ENCODE data around the gene LCE2C. TPM values are rescaled to one million over a fixed set of nuclear protein-coding genes. Genes with fewer than 3 reads are reported as not detected.

LCE2C gene
- total RNA-seq, 1 experiment from 2014 or later, result not detected

- in situ Hi-C loops (cut with HindIII; ENCODE audit: low pct_unique_long_range_greater_than_20kb, low sequenced_read_pairs), result no loop called here
- no peak for DNase-seq (ENCODE audit: low read depth)
Observed at GRCh38 chr1:152697701-152698600, 22.9 kb downstream of the LCE2C start, which contains the start of gene LCE2A. Gene LCE2A, plus strand, starts transcription at chr1:152698345. Its CDS starts 557 bp downstream, at chr1:152698902.

GRCh38 chr1:152699746-152700145, 24.7 kb downstream of the LCE2C start:
- in situ Hi-C loops (cut with HindIII; ENCODE audit: low pct_unique_long_range_greater_than_20kb, low sequenced_read_pairs), result no loop called here
- no peak for DNase-seq (ENCODE audit: low read depth)

- in situ Hi-C loops (cut with HindIII; ENCODE audit: low pct_unique_long_range_greater_than_20kb, low sequenced_read_pairs), result no loop called here
- DNase-seq (ENCODE audit: low read depth), result no peak
Observed at GRCh38 chr1:152707860-152708259, 32.8 kb downstream of the LCE2C start, which contains the start of gene LCE4A. Gene LCE4A, plus strand, starts transcription at chr1:152708160. Its CDS starts 916 bp downstream, at chr1:152709076.

DNA sequence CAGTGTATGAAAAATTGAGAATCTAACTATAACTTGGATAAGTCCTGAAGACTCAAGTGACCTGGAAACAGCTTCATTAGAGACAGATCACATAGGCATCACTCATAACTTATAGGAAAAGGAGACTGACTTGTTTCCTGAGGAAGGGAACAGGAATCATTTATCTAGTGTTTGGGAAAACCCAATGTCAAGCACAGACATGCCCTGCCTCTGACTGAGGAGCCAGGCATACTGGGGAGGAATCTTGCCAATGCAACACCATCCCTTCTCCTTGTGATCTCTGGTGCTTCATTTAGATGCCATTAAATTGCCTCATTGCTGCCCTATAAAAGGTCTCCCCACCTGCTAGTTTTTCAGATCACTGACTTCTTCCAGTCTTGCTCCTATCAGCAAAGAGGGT, 43.2 kb downstream of the LCE2C start:
- in situ Hi-C loops (cut with HindIII; ENCODE audit: low pct_unique_long_range_greater_than_20kb, low sequenced_read_pairs), result no loop called here
- no peak for DNase-seq (ENCODE audit: low read depth)

- in situ Hi-C loops (cut with HindIII; ENCODE audit: low pct_unique_long_range_greater_than_20kb, low sequenced_read_pairs), result no loop called here
- DNase-seq (ENCODE audit: low read depth), result no peak
Observed at GRCh38 chr1:152725261-152725660, 50.2 kb downstream of the LCE2C start.

Other genes starting within 250 kb of the LCE2C start
- not detected in 2 replicates for gene LCE5A, start 164.5 kb upstream of the LCE2C start, total RNA-seq (2014; rRNA removed; shearing (Covaris generic); ENCODE audit: low replicate concordance)
- not detected in 2 replicates for gene CRCT1, start 160.8 kb upstream of the LCE2C start, total RNA-seq (2014; rRNA removed; shearing (Covaris generic); ENCODE audit: low replicate concordance)
- gene LCE3E, start 108.5 kb upstream of the LCE2C start, total RNA-seq (2014; rRNA removed; shearing (Covaris generic); ENCODE audit: low replicate concordance), result not detected in 2 replicates
- gene LCE3D, start 94.8 kb upstream of the LCE2C start, total RNA-seq (2014; rRNA removed; shearing (Covaris generic); ENCODE audit: low replicate concordance), result not detected in 2 replicates
- not detected in 2 replicates for gene LCE3C, start 75.0 kb upstream of the LCE2C start, total RNA-seq (2014; rRNA removed; shearing (Covaris generic); ENCODE audit: low replicate concordance)
- not detected in 2 replicates for gene LCE3B, start 61.5 kb upstream of the LCE2C start, total RNA-seq (2014; rRNA removed; shearing (Covaris generic); ENCODE audit: low replicate concordance)
- not detected in 2 replicates for gene LCE3A, start 52.2 kb upstream of the LCE2C start, total RNA-seq (2014; rRNA removed; shearing (Covaris generic); ENCODE audit: low replicate concordance)
- gene LCE2D, start 11.9 kb upstream of the LCE2C start, total RNA-seq (2014; rRNA removed; shearing (Covaris generic); ENCODE audit: low replicate concordance), result not detected in 2 replicates
- not detected in 2 replicates for gene LCE2B, start 10.8 kb downstream of the LCE2C start, total RNA-seq (2014; rRNA removed; shearing (Covaris generic); ENCODE audit: low replicate concordance)
- gene LCE2A, start 23.1 kb downstream of the LCE2C start, total RNA-seq (2014; rRNA removed; shearing (Covaris generic); ENCODE audit: low replicate concordance), result not detected in 2 replicates
- not detected in 2 replicates for gene LCE4A, start 32.9 kb downstream of the LCE2C start, total RNA-seq (2014; rRNA removed; shearing (Covaris generic); ENCODE audit: low replicate concordance)
- gene KPRP, start 82.7 kb downstream of the LCE2C start, total RNA-seq (2014; rRNA removed; shearing (Covaris generic); ENCODE audit: low replicate concordance), result not detected in 2 replicates
- gene LCE1F, start 99.9 kb downstream of the LCE2C start, total RNA-seq (2014; rRNA removed; shearing (Covaris generic); ENCODE audit: low replicate concordance), result not detected in 2 replicates
- not detected in 2 replicates for gene LCE1E, start 111.0 kb downstream of the LCE2C start, total RNA-seq (2014; rRNA removed; shearing (Covaris generic); ENCODE audit: low replicate concordance)
- gene LCE1D, start 121.4 kb downstream of the LCE2C start, total RNA-seq (2014; rRNA removed; shearing (Covaris generic); ENCODE audit: low replicate concordance), result not detected in 2 replicates
- gene LCE1C, start 131.4 kb downstream of the LCE2C start, total RNA-seq (2014; rRNA removed; shearing (Covaris generic); ENCODE audit: low replicate concordance), result not detected in 2 replicates
- not detected in 2 replicates for gene LCE1B, start 136.7 kb downstream of the LCE2C start, total RNA-seq (2014; rRNA removed; shearing (Covaris generic); ENCODE audit: low replicate concordance)
- not detected in 2 replicates for gene LCE1A, start 152.2 kb downstream of the LCE2C start, total RNA-seq (2014; rRNA removed; shearing (Covaris generic); ENCODE audit: low replicate concordance)
- not detected in 2 replicates for gene LCE6A, start 167.6 kb downstream of the LCE2C start, total RNA-seq (2014; rRNA removed; shearing (Covaris generic); ENCODE audit: low replicate concordance)
- not detected in 2 replicates for gene LCE7A, start 184.7 kb downstream of the LCE2C start, total RNA-seq (2014; rRNA removed; shearing (Covaris generic); ENCODE audit: low replicate concordance)
- not detected in 2 replicates for gene SMCP, start 203.0 kb downstream of the LCE2C start, total RNA-seq (2014; rRNA removed; shearing (Covaris generic); ENCODE audit: low replicate concordance)
- gene IVL, start 233.3 kb downstream of the LCE2C start, total RNA-seq (2014; rRNA removed; shearing (Covaris generic); ENCODE audit: low replicate concordance), result not detected in 2 replicates